SU-DHL-6 (cell line): ENCODE results near the gene PRKN.

ENCODE experiments used
- H2AFZ ChIP-seq: fragments of 200-600 bp; sonication (generic); 2 replicates; pipeline ENCODE4 v1.6.1; 2014; ENCODE audit warnings: low read depth, mild to moderate bottlenecking, moderate library complexity, mixed read lengths, antibody characterized with exemption, low read length; ENCODE audit not compliant: severe bottlenecking
- H3F3A ChIP-seq: fragments of 200-600 bp; shearing (Covaris generic); 2 replicates; pipeline ENCODE4 v1.6.0; 2016; ENCODE audit warnings: antibody characterized with exemption, mild to moderate bottlenecking; ENCODE audit not compliant: insufficient read depth
- H3K27ac ChIP-seq: fragments of 200-600 bp; sonication (generic); 2 replicates; pipeline ENCODE4 v1.5.1; 2016; ENCODE audit warnings: low read depth, mild to moderate bottlenecking, low read length, moderate library complexity, mixed read lengths
- H3K27me3 ChIP-seq: fragments of 200-600 bp; sonication (generic), shearing (Covaris generic); 2 replicates; pipeline ENCODE4 v1.6.0; 2014; ENCODE audit warnings: mild to moderate bottlenecking, low read length
- H3K36me3 ChIP-seq: fragments of 200-600 bp; sonication (generic); 2 replicates; pipeline ENCODE4 v1.6.1; 2014; ENCODE audit warnings: mild to moderate bottlenecking, low read length, mixed read lengths
- H3K4me2 ChIP-seq: fragments of 300-600, 200-600 bp; shearing (Covaris generic), sonication (generic); 2 replicates; pipeline ENCODE4 v1.6.0; 2014; ENCODE audit warnings: low read length, low read depth, mild to moderate bottlenecking; ENCODE audit not compliant: poor library complexity, severe bottlenecking
- H3K4me3 ChIP-seq: fragments of 200-600 bp; sonication (generic); 2 replicates; pipeline ENCODE4 v1.5.1; 2014; ENCODE audit warnings: antibody characterized with exemption, low read length, mild to moderate bottlenecking, mixed read lengths; ENCODE audit not compliant: insufficient read depth, poor library complexity, severe bottlenecking
- H3K79me2 ChIP-seq: fragments of 200-600 bp; sonication (generic); 2 replicates; pipeline ENCODE4 v1.6.1; 2014; ENCODE audit warnings: mild to moderate bottlenecking, low read length, moderate library complexity; ENCODE audit not compliant: insufficient read depth
- H3K9ac ChIP-seq: fragments of 200-600 bp; sonication (generic); 2 replicates; pipeline ENCODE4 v1.7.0; 2014; ENCODE audit warnings: mild to moderate bottlenecking, low read length
- H3K9me2 ChIP-seq: fragments of 200-600 bp; sonication (generic); replicated peaks from 2 replicates; pipeline ENCODE4 v1.6.1; 2014; ENCODE audit warnings: low read length; ENCODE audit not compliant: insufficient read depth
- H3K9me3 ChIP-seq: fragments of 200-600 bp; sonication (generic); 2 replicates; pipeline ENCODE4 v1.6.1; 2014; ENCODE audit warnings: low read length, mixed read lengths; ENCODE audit not compliant: insufficient read depth
- H4K20me1 ChIP-seq: fragments of 200-600 bp; sonication (generic); 2 replicates; pipeline ENCODE4 v1.6.1; 2014; ENCODE audit warnings: low read depth, mild to moderate bottlenecking, antibody characterized with exemption, low read length, moderate library complexity, mixed read lengths
- EZH2phosphoT487 ChIP-seq: fragments of 200-600 bp; sonication (generic), shearing (Covaris generic); conservative IDR thresholded peaks from 2 replicates; pipeline ENCODE4 v1.6.1; 2018; ENCODE audit warnings: mild to moderate bottlenecking, antibody characterized with exemption, low read length, moderate library complexity, mixed read lengths
- TF ChIP-seq, protein P1 (sequence below): fragments of 200-600 bp; sonication (generic); IDR thresholded peaks from one replicate; pipeline ENCODE4 v1.5.1; 2017; ENCODE audit warnings: antibody characterized with exemption, mild to moderate bottlenecking, low read length, moderate library complexity; ENCODE audit not compliant: insufficient read depth, poor library complexity, severe bottlenecking

PRKN gene

DNA sequence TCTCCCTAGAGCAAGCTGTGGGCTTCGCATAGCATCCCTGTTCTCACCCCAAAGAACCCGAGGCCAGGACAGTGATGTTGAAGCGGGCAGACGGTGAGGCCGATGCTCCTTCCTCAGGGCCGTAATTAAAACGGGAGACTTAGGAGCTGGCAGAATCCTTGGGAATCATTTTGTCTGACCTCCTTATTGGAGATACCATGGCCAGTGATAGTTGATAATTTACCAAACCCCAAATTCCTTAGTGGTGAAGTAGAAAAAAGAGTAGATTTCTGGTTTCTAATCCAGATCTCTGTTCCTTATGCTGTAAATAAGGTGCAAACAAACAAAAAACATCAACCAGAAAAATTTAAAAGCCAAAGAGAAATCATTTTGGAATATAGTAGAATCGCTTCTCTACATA is 1092.7 kb downstream of the PRKN start:
- H3K9me3 ChIP-seq, result no peaks in the 10 kb centered on the region
- no peak overlapping the region for H3K4me3 ChIP-seq
- no peaks in the 10 kb centered on the region for H3K27me3 ChIP-seq
- no peak overlapping the region for H3K4me2 ChIP-seq
- H4K20me1 ChIP-seq, result no peaks in the 10 kb centered on the region
- H3K27ac ChIP-seq, result no peak overlapping the region
- no peaks in the 10 kb centered on the region for H3K36me3 ChIP-seq
- no peak overlapping the region for H2AFZ ChIP-seq
- no peak for TF ChIP-seq EZH2phosphoT487
- TF ChIP-seq, protein P1, sequence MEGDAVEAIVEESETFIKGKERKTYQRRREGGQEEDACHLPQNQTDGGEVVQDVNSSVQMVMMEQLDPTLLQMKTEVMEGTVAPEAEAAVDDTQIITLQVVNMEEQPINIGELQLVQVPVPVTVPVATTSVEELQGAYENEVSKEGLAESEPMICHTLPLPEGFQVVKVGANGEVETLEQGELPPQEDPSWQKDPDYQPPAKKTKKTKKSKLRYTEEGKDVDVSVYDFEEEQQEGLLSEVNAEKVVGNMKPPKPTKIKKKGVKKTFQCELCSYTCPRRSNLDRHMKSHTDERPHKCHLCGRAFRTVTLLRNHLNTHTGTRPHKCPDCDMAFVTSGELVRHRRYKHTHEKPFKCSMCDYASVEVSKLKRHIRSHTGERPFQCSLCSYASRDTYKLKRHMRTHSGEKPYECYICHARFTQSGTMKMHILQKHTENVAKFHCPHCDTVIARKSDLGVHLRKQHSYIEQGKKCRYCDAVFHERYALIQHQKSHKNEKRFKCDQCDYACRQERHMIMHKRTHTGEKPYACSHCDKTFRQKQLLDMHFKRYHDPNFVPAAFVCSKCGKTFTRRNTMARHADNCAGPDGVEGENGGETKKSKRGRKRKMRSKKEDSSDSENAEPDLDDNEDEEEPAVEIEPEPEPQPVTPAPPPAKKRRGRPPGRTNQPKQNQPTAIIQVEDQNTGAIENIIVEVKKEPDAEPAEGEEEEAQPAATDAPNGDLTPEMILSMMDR, result no peak
- no peaks in the 10 kb centered on the region for H3K79me2 ChIP-seq
- H3F3A ChIP-seq, result no peaks in the 10 kb centered on the region
- H3K9me2 ChIP-seq, result no peaks in the 10 kb centered on the region
- H3K9ac ChIP-seq, result no peak overlapping the region

DNA sequence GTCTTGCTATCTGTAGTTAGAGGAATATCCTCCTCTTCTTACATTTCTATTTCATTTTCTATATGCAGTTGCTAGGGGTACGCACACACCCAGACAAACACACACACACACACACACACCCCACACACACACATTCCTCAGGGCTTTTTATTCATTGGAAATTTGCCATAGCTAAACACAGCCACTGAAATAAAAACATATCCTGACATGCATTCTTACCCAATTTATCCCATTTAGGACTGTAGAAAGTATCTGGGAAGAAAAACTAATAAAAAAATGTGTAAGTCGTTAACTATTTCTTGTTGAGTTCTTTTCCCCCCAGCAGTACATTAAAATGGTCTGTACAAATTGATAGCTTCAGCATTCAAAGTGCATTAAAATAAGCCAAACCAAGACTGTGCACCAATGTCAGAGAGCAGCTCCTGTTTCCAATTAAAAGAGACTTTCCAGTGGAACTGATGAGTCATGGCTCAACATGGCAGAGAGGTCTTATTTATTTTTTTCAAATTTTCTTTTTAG is 1095.8 kb downstream of the PRKN start:
- Histone ChIP-seq H3K9me3 (no peaks in the 10 kb centered on the region), H3K27ac (no peak overlapping the region), H3K36me3 (no peaks in the 10 kb centered on the region), H3K79me2 (no peaks in the 10 kb centered on the region), H2AFZ (no peak overlapping the region), H3K4me3 (no peak overlapping the region), H3K4me2 (no peak overlapping the region), H3F3A (no peaks in the 10 kb centered on the region), H3K27me3 (no peaks in the 10 kb centered on the region), H3K9me2 (no peaks in the 10 kb centered on the region), H4K20me1 (no peaks in the 10 kb centered on the region), H3K9ac (no peak overlapping the region)
- TF ChIP-seq, protein P1, result no peak
- TF ChIP-seq EZH2phosphoT487, result no peak

DNA sequence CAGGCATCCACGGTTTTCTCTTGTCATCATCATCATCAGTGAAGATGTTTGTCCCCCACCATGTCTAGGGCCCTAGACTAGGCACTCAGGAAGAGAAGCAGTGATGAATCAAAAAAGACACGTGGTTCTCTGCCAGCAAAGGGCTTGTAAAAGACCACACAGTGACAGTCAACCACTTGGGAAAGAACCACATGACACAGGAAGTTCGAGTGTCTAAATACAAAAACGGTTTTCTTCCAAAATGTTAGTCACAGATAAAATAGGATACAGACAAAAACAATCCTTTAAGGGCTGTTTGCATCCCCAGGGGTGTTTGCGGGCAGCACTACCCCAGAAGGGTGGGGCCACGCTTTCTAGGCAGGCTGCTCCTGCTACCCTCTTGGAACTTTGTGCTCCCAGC is 1096.9 kb downstream of the PRKN start:
- Histone ChIP-seq H2AFZ (no peak overlapping the region), H3K9me2 (no peaks in the 10 kb centered on the region), H3K9ac (no peak overlapping the region), H3K79me2 (no peaks in the 10 kb centered on the region), H3K9me3 (no peaks in the 10 kb centered on the region), H3F3A (no peaks in the 10 kb centered on the region), H3K4me3 (no peak overlapping the region), H3K4me2 (no peak overlapping the region), H4K20me1 (no peaks in the 10 kb centered on the region), H3K36me3 (no peaks in the 10 kb centered on the region), H3K27me3 (no peaks in the 10 kb centered on the region), H3K27ac (no peak overlapping the region)
- TF ChIP-seq, protein P1, result no peak
- TF ChIP-seq EZH2phosphoT487, result no peak
